ENCODE results near the gene DDX50. TPM values are rescaled to one million over a fixed set of nuclear protein-coding genes. Genes with fewer than 3 reads are reported as not detected.

Gene DDX50
- total and polyA plus RNA-seq, 2 experiments from 2014 or later: 19.5 to 40.9 TPM

- H3K36me3 ChIP-seq (replicated peaks; ENCODE audit: insufficient read depth, low read depth): no peaks in the 10 kb centered on the region
- H4K20me1 ChIP-seq (ENCODE audit: insufficient read depth, poor library complexity, severe bottlenecking): no peaks in the 10 kb centered on the region
- no peak for TF ChIP-seq CTCF (IDR thresholded peaks at IDR 0.05; ENCODE audit: poor library complexity)
- H2AFZ ChIP-seq: no peak overlapping the region
- H3K9me3 ChIP-seq (ENCODE audit: low read depth): no peaks in the 10 kb centered on the region
- H3K27me3 ChIP-seq: no peaks in the 10 kb centered on the region
- peak overlapping the region; percentile 83 for H3K27ac ChIP-seq
- H3K4me3 ChIP-seq: no peak overlapping the region
- H3K9me2 ChIP-seq (replicated peaks; ENCODE audit: insufficient read depth): no peaks in the 10 kb centered on the region
- DNase-seq (ENCODE audit: low spot score): no peak
- H3K79me2 ChIP-seq: no peaks in the 10 kb centered on the region
- peaks cover 32% of the 10 kb centered on the region for H3K4me1 ChIP-seq (ENCODE audit: insufficient read depth)
- H3K4me2 ChIP-seq: no peak overlapping the region
Measured at GRCh38 chr10:68878496-68878895, 22.6 kb upstream of the DDX50 start.

- 98% methylated on average over 2 of the region's 2 CpGs for WGBS (ENCODE audit: low lambda C conversion rate, missing lambda C conversion rate)
- Histone ChIP-seq H3K9me2 (replicated peaks; ENCODE audit: insufficient read depth) (no peaks in the 10 kb centered on the region), H3K27me3 (no peaks in the 10 kb centered on the region), H3K79me2 (no peaks in the 10 kb centered on the region), H3K36me3 (replicated peaks; ENCODE audit: insufficient read depth, low read depth) (no peaks in the 10 kb centered on the region), H3K27ac (no peak overlapping the region), H2AFZ (no peak overlapping the region), H3K4me1 (ENCODE audit: insufficient read depth) (peaks cover 32% of the 10 kb centered on the region), H4K20me1 (ENCODE audit: insufficient read depth, poor library complexity, severe bottlenecking) (no peaks in the 10 kb centered on the region), H3K4me3 (no peak overlapping the region), H3K9me3 (ENCODE audit: low read depth) (no peaks in the 10 kb centered on the region), H3K4me2 (no peak overlapping the region)
- TF ChIP-seq EZH2phosphoT487 (IDR thresholded peaks at IDR 0.05; ENCODE audit: low read depth, severe bottlenecking, unreplicated experiment) (no peak), EZH2 (IDR thresholded peaks at IDR 0.05; ENCODE audit: borderline replicate concordance) (no peak), CTCF (IDR thresholded peaks at IDR 0.05; ENCODE audit: poor library complexity) (no peak)
- DNase-seq (ENCODE audit: low spot score): no peak
Measured at GRCh38 chr10:68879628-68880027, 21.5 kb upstream of the DDX50 start.

- Histone ChIP-seq H3K27me3 (no peaks in the 10 kb centered on the region), H3K4me3 (no peak overlapping the region), H3K9me3 (ENCODE audit: low read depth) (no peaks in the 10 kb centered on the region), H3K4me2 (no peak overlapping the region), H3K27ac (no peak overlapping the region), H3K36me3 (replicated peaks; ENCODE audit: insufficient read depth, low read depth) (no peaks in the 10 kb centered on the region), H2AFZ (no peak overlapping the region), H4K20me1 (ENCODE audit: insufficient read depth, poor library complexity, severe bottlenecking) (no peaks in the 10 kb centered on the region), H3K4me1 (ENCODE audit: insufficient read depth) (peaks cover 32% of the 10 kb centered on the region), H3K9me2 (replicated peaks; ENCODE audit: insufficient read depth) (no peaks in the 10 kb centered on the region), H3K79me2 (no peaks in the 10 kb centered on the region)
- TF ChIP-seq EZH2 (IDR thresholded peaks at IDR 0.05; ENCODE audit: borderline replicate concordance) (no peak), EZH2phosphoT487 (IDR thresholded peaks at IDR 0.05; ENCODE audit: low read depth, severe bottlenecking, unreplicated experiment) (no peak), CTCF (IDR thresholded peaks at IDR 0.05; ENCODE audit: poor library complexity) (no peak)
- no peak for DNase-seq (ENCODE audit: low spot score)
- 84% methylated on average over 4 of the region's 4 CpGs for WGBS (ENCODE audit: low lambda C conversion rate, missing lambda C conversion rate)
Measured at GRCh38 chr10:68880181-68880580, 20.9 kb upstream of the DDX50 start.

- Histone ChIP-seq H3K9me3 (ENCODE audit: low read depth) (no peaks in the 10 kb centered on the region), H3K4me3 (no peak overlapping the region), H3K9me2 (replicated peaks; ENCODE audit: insufficient read depth) (no peaks in the 10 kb centered on the region), H2AFZ (no peak overlapping the region), H3K27ac (no peak overlapping the region), H3K27me3 (no peaks in the 10 kb centered on the region), H4K20me1 (ENCODE audit: insufficient read depth, poor library complexity, severe bottlenecking) (no peaks in the 10 kb centered on the region), H3K4me2 (no peak overlapping the region), H3K79me2 (no peaks in the 10 kb centered on the region), H3K36me3 (replicated peaks; ENCODE audit: insufficient read depth, low read depth) (no peaks in the 10 kb centered on the region), H3K4me1 (ENCODE audit: insufficient read depth) (peaks cover 2% of the 10 kb centered on the region)
- no peak for TF ChIP-seq EZH2 (IDR thresholded peaks at IDR 0.05; ENCODE audit: borderline replicate concordance)
- no peak for DNase-seq (ENCODE audit: low spot score)
- 100% methylated on average over 2 of the region's 2 CpGs for WGBS (ENCODE audit: low lambda C conversion rate, missing lambda C conversion rate)
Measured at GRCh38 chr10:68895041-68895440, 6.1 kb upstream of the DDX50 start.
